Liver (tissue), 9 donors: ENCODE data around the gene DGCR8. TPM values are rescaled to one million over a fixed set of nuclear protein-coding genes. Genes with fewer than 3 reads are reported as not detected.

Experiments
- DNase-seq: peaks from one replicate; pipeline ENCODE4 v3.0.0-alpha.2; 2017; ENCODE audit warnings: low spot score
- H3K27ac ChIP-seq, 2 donors: one replicate each; pipeline ENCODE4 v1.7.0; 2013; ENCODE audit warnings: inconsistent platforms in 2 of 2, low read length in 2 of 2, control low read depth in 1 of 2, low read depth in 1 of 2, mild to moderate bottlenecking in 1 of 2
- H3K27me3 ChIP-seq, 4 donors: one replicate each; pipeline versions ENCODE4 v1.6.1 to v1.7.0; 2013; ENCODE audit warnings: low read length in 3 of 4, inconsistent platforms in 1 of 4, mild to moderate bottlenecking in 1 of 4, moderate library complexity in 1 of 4; ENCODE audit not compliant: control insufficient read depth in 4 of 4, insufficient read depth in 4 of 4
- H3K36me3 ChIP-seq, 4 donors: one replicate each; pipeline versions ENCODE4 v1.6.1 to v1.7.0; 2013; ENCODE audit warnings: low read length in 3 of 4, mild to moderate bottlenecking in 3 of 4, low read depth in 1 of 4, moderate library complexity in 1 of 4; ENCODE audit not compliant: control insufficient read depth in 4 of 4, insufficient read depth in 3 of 4
- H3K4me1 ChIP-seq, 4 donors: one replicate each; pipeline versions ENCODE4 v1.6.1 to v1.7.0; 2013; ENCODE audit warnings: low read length in 3 of 4, mild to moderate bottlenecking in 3 of 4, moderate library complexity in 1 of 4; ENCODE audit not compliant: control insufficient read depth in 4 of 4, insufficient read depth in 4 of 4
- H3K4me3 ChIP-seq, 3 donors: one replicate each; pipeline versions ENCODE4 v1.6.1 to v1.7.0; 2013; ENCODE audit warnings: low read length in 3 of 3, control low read depth in 1 of 3, low read depth in 1 of 3, mild to moderate bottlenecking in 1 of 3
- H3K9ac ChIP-seq, 2 donors: one replicate each; pipeline ENCODE4 v1.7.0; 2013; ENCODE audit warnings: low read length in 2 of 2, mild to moderate bottlenecking in 2 of 2, moderate library complexity in 2 of 2, control low read depth in 1 of 2, low read depth in 1 of 2
- H3K9me3 ChIP-seq, 4 donors: one replicate each; pipeline versions ENCODE4 v1.6.1 to v1.7.0; 2013; ENCODE audit warnings: low read length in 3 of 4; ENCODE audit not compliant: control insufficient read depth in 4 of 4
- EGR1 ChIP-seq, 2 donors: IDR thresholded peaks; 2 replicates each; pipeline ENCODE4 v1.6.1; 2016 to 2018; ENCODE audit warnings: antibody characterized with exemption in 2 of 2, low read depth in 2 of 2
- FOXA1 ChIP-seq: IDR thresholded peaks from 2 replicates; pipeline ENCODE4 v1.6.1; 2016; ENCODE audit warnings: antibody characterized with exemption
- FOXA2 ChIP-seq: IDR thresholded peaks from 2 replicates; pipeline ENCODE4 v1.6.1; 2016; ENCODE audit warnings: antibody characterized with exemption
- GABPA ChIP-seq, 2 donors: IDR thresholded peaks in 1 of 2; conservative IDR thresholded peaks in 1 of 2; 2 replicates each; pipeline ENCODE4 v1.6.1; 2016; ENCODE audit warnings: antibody characterized with exemption in 2 of 2, mild to moderate bottlenecking in 1 of 2, moderate library complexity in 1 of 2
- HNF4A ChIP-seq, 2 donors: conservative IDR thresholded peaks; 2 replicates each; pipeline ENCODE4 v1.6.1; 2016; ENCODE audit warnings: antibody characterized with exemption in 2 of 2, mild to moderate bottlenecking in 2 of 2
- HNF4G ChIP-seq: IDR thresholded peaks from 2 replicates; pipeline ENCODE4 v1.6.1; 2016; ENCODE audit warnings: antibody characterized with exemption
- JUND ChIP-seq, 2 donors: IDR thresholded peaks; 2 replicates each; pipeline ENCODE4 v1.6.1; 2016; ENCODE audit warnings: antibody characterized with exemption in 2 of 2
- NR2F2 ChIP-seq: IDR thresholded peaks from 2 replicates; pipeline ENCODE4 v1.6.1; 2016; ENCODE audit warnings: antibody characterized with exemption
- RAD21 ChIP-seq, 2 donors: IDR thresholded peaks; 2 replicates each; pipeline ENCODE4 v1.6.1; 2016; ENCODE audit warnings: antibody characterized with exemption in 2 of 2, mild to moderate bottlenecking in 2 of 2
- RXRA ChIP-seq, 2 donors: IDR thresholded peaks; 2 replicates each; pipeline ENCODE4 v1.6.1; 2017 to 2018; ENCODE audit warnings: antibody characterized with exemption in 2 of 2, mild to moderate bottlenecking in 1 of 2
- SP1 ChIP-seq: IDR thresholded peaks from 2 replicates; pipeline ENCODE4 v1.6.1; 2018; ENCODE audit warnings: antibody characterized with exemption, mild to moderate bottlenecking
- TAF1 ChIP-seq: conservative IDR thresholded peaks from 2 replicates; pipeline ENCODE4 v1.6.1; 2016; ENCODE audit warnings: antibody characterized with exemption, mild to moderate bottlenecking
- YY1 ChIP-seq: IDR thresholded peaks from 2 replicates; pipeline ENCODE4 v1.6.1; 2016; ENCODE audit warnings: antibody characterized with exemption, mild to moderate bottlenecking
- WGBS: extraction: QIAGEN DNeasy Blood & Tissue Kit; methylation state at CpG from one replicate; pipeline ENCODE4 v1.1.7; 2013; 5-methylcytosine and 5-hydroxymethylcytosine counted together
- polyA plus RNA-seq, 2 donors: library from polyadenylated mRNA; stranded (reverse) in 1 of 2; unstranded in 1 of 2; fragments of 200-250 nt in 1 of 2; fragments of >200 nt in 1 of 2; fragmentation: Nextera tagmentation in 1 of 2; extraction: Ambion mirVana in 1 of 2; gene quantifications; one replicate each; pipeline versions ENCODE4 v1.2.1 to v1.2.3, GENCODE V29; 2013 to 2015
- total RNA-seq, 2 donors: library from RNA; depleted of rRNA; stranded (reverse); fragments of >200 nt; gene quantifications; one replicate each; pipeline ENCODE4 v1.2.3, GENCODE V29; 2014
- TF ChIP-seq, protein P1 (sequence below): fragments of 150-350 bp; IDR thresholded peaks from 2 replicates; pipeline ENCODE4 v1.5.1; 2017; ENCODE audit warnings: improper control_type of control experiment, low read depth, low read length; ENCODE audit not compliant: missing input control
- TF ChIP-seq, protein P2 (sequence below): IDR thresholded peaks from 2 replicates; pipeline ENCODE4 v1.6.1; 2016; ENCODE audit warnings: antibody characterized with exemption, mild to moderate bottlenecking
- TF ChIP-seq, protein P3 (sequence below): IDR thresholded peaks from 2 replicates; pipeline ENCODE4 v1.6.1; 2016; ENCODE audit warnings: antibody characterized with exemption
- TF ChIP-seq, protein P4 (sequence below): IDR thresholded peaks from 2 replicates; pipeline ENCODE4 v1.6.1; 2016; ENCODE audit warnings: antibody characterized with exemption
- TF ChIP-seq, protein P5 (sequence below): IDR thresholded peaks from 2 replicates; pipeline ENCODE4 v1.6.1; 2016; ENCODE audit warnings: antibody characterized with exemption
- donor health status: healthy.
- donor health status: healthy.
- donor health status: healthy.
- donor health status: healthy.
- donor health status: healthy.

DGCR8 gene
- total and polyA plus RNA-seq, 4 donors, result 7.9 to 27.1 (median 15.8) TPM

DNA sequence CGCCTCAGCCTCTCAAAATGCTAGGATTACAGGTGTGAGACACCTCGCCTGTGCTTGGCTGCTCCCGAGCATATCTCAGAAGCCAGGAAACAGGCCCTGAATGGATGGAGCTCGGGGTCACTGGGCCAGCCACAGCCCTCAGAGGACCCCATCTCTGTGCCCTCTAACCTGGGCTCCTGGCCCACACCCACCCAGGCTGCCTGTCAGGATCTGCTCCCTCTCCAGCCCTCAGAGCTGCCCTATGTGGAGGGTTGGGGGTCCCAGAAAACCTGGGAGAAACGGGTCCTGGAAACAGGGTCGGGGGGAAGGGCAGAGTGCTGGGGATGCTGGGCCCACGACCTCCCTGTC, 76.0 kb downstream of the DGCR8 start:
- Histone ChIP-seq H3K27ac (no peak overlapping the region), H3K27me3 (no peaks in the 10 kb centered on the region), H3K36me3 (no peaks in the 10 kb centered on the region), H3K9ac (no peak overlapping the region), H3K9me3 (no peaks in the 10 kb centered on the region), H3K4me3 (no peak overlapping the region), H3K4me1 (no peaks in the 10 kb centered on the region)
- no peak for DNase-seq
- 63% methylated on average over 7 of the region's 7 CpGs for WGBS
- TF ChIP-seq GABPA (IDR thresholded peaks at IDR 0.05 in 1 of 2, conservative IDR thresholded peaks at IDR 0.05 in 1 of 2) (no peak), JUND (IDR thresholded peaks at IDR 0.05) (no peak), SP1 (no peak), EGR1 (IDR thresholded peaks at IDR 0.05; ENCODE audit: low read depth in 2 of 2) (no peak), HNF4G (no peak), RAD21 (IDR thresholded peaks at IDR 0.05) (no peak), YY1 (no peak), TAF1 (no peak), FOXA2 (no peak), RXRA (IDR thresholded peaks at IDR 0.05) (no peak), NR2F2 (no peak), FOXA1 (no peak), HNF4A (conservative IDR thresholded peaks at IDR 0.05) (no peak)
- TF ChIP-seq, protein P1, sequence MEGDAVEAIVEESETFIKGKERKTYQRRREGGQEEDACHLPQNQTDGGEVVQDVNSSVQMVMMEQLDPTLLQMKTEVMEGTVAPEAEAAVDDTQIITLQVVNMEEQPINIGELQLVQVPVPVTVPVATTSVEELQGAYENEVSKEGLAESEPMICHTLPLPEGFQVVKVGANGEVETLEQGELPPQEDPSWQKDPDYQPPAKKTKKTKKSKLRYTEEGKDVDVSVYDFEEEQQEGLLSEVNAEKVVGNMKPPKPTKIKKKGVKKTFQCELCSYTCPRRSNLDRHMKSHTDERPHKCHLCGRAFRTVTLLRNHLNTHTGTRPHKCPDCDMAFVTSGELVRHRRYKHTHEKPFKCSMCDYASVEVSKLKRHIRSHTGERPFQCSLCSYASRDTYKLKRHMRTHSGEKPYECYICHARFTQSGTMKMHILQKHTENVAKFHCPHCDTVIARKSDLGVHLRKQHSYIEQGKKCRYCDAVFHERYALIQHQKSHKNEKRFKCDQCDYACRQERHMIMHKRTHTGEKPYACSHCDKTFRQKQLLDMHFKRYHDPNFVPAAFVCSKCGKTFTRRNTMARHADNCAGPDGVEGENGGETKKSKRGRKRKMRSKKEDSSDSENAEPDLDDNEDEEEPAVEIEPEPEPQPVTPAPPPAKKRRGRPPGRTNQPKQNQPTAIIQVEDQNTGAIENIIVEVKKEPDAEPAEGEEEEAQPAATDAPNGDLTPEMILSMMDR, result no peak
- TF ChIP-seq, protein P2, sequence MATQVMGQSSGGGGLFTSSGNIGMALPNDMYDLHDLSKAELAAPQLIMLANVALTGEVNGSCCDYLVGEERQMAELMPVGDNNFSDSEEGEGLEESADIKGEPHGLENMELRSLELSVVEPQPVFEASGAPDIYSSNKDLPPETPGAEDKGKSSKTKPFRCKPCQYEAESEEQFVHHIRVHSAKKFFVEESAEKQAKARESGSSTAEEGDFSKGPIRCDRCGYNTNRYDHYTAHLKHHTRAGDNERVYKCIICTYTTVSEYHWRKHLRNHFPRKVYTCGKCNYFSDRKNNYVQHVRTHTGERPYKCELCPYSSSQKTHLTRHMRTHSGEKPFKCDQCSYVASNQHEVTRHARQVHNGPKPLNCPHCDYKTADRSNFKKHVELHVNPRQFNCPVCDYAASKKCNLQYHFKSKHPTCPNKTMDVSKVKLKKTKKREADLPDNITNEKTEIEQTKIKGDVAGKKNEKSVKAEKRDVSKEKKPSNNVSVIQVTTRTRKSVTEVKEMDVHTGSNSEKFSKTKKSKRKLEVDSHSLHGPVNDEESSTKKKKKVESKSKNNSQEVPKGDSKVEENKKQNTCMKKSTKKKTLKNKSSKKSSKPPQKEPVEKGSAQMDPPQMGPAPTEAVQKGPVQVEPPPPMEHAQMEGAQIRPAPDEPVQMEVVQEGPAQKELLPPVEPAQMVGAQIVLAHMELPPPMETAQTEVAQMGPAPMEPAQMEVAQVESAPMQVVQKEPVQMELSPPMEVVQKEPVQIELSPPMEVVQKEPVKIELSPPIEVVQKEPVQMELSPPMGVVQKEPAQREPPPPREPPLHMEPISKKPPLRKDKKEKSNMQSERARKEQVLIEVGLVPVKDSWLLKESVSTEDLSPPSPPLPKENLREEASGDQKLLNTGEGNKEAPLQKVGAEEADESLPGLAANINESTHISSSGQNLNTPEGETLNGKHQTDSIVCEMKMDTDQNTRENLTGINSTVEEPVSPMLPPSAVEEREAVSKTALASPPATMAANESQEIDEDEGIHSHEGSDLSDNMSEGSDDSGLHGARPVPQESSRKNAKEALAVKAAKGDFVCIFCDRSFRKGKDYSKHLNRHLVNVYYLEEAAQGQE, result no peak
- TF ChIP-seq, protein P3, sequence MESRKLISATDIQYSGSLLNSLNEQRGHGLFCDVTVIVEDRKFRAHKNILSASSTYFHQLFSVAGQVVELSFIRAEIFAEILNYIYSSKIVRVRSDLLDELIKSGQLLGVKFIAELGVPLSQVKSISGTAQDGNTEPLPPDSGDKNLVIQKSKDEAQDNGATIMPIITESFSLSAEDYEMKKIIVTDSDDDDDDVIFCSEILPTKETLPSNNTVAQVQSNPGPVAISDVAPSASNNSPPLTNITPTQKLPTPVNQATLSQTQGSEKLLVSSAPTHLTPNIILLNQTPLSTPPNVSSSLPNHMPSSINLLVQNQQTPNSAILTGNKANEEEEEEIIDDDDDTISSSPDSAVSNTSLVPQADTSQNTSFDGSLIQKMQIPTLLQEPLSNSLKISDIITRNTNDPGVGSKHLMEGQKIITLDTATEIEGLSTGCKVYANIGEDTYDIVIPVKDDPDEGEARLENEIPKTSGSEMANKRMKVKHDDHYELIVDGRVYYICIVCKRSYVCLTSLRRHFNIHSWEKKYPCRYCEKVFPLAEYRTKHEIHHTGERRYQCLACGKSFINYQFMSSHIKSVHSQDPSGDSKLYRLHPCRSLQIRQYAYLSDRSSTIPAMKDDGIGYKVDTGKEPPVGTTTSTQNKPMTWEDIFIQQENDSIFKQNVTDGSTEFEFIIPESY, result no peak
- TF ChIP-seq, protein P4, sequence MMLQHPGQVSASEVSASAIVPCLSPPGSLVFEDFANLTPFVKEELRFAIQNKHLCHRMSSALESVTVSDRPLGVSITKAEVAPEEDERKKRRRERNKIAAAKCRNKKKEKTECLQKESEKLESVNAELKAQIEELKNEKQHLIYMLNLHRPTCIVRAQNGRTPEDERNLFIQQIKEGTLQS, result no peak
- TF ChIP-seq, protein P5, sequence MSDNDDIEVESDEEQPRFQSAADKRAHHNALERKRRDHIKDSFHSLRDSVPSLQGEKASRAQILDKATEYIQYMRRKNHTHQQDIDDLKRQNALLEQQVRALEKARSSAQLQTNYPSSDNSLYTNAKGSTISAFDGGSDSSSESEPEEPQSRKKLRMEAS, result no peak
